Upper lobe of left lung (tissue), 6 donors: ENCODE measurements around the gene HAUS3. TPM values are rescaled to one million over a fixed set of nuclear protein-coding genes. Genes with fewer than 3 reads are reported as not detected.
A peak's percentile ranks its signal among the peaks of the same experiment; 100 is the strongest.

Experiments
- ATAC-seq, 2 donors: fragments of 200-7000 bp; cut with Tn5 transposase; one replicate each; pipeline ENCODE4 v1.9.1; 2022; ENCODE audit warnings: mild to moderate bottlenecking in 2 of 2, moderate library complexity in 2 of 2; ENCODE audit not compliant: low FRiP score in 2 of 2
- DNase-seq, 2 donors: peaks; one replicate each; pipeline ENCODE4 v3.0.0-alpha.2; 2019 to 2020
- H3K27ac ChIP-seq, 4 donors: fragments of 200-600 bp; sonication (generic); one replicate each; pipeline ENCODE4 v1.5.1; 2016 to 2019
- H3K27me3 ChIP-seq, 4 donors: fragments of 200-600 bp; sonication (generic); one replicate each; pipeline ENCODE4 v1.5.1; 2017 to 2019
- H3K36me3 ChIP-seq, 4 donors: fragments of 200-600 bp; sonication (generic); one replicate each; pipeline ENCODE4 v1.5.1; 2016 to 2019
- H3K4me1 ChIP-seq, 4 donors: fragments of 200-600 bp; sonication (generic); one replicate each; pipeline ENCODE4 v1.5.1; 2018 to 2019
- H3K4me3 ChIP-seq, 4 donors: fragments of 200-600 bp; sonication (generic); one replicate each; pipeline ENCODE4 v1.5.1; 2017 to 2019; ENCODE audit warnings: mild to moderate bottlenecking in 2 of 4, moderate library complexity in 1 of 4
- H3K9me3 ChIP-seq, 4 donors: fragments of 200-600 bp; sonication (generic); one replicate each; pipeline ENCODE4 v1.5.1; 2018 to 2019
- CTCF ChIP-seq, 6 experiments: fragments of 450-650 bp in 4 of 6; fragments of 200-600 bp in 2 of 6; sonication (generic) in 2 of 6; IDR thresholded peaks; one replicate each; pipeline ENCODE4 v1.5.1; 2016 to 2019; ENCODE audit warnings: antibody characterized with exemption in 6 of 6
- EP300 ChIP-seq, 4 donors: sonication (generic); formaldehyde crosslinking; IDR thresholded peaks; one replicate each; pipeline ENCODE4 v1.5.1; 2017; ENCODE audit warnings: antibody characterized with exemption in 4 of 4, control low read depth in 2 of 4
- POLR2A ChIP-seq, 4 donors: fragments of 450-650 bp; IDR thresholded peaks; one replicate each; pipeline ENCODE4 v1.5.1; 2016 to 2017; ENCODE audit warnings: antibody characterized with exemption in 4 of 4, mild to moderate bottlenecking in 2 of 4
- POLR2AphosphoS5 ChIP-seq, 2 donors: sonication (generic); formaldehyde crosslinking; IDR thresholded peaks; one replicate each; pipeline ENCODE4 v1.5.1; 2017; ENCODE audit warnings: antibody characterized with exemption in 2 of 2
- WGBS, 2 donors: methylation state at CpG; one replicate each; pipeline ENCODE4 v1.1.5; 2017 to 2018; 5-methylcytosine and 5-hydroxymethylcytosine counted together
- total RNA-seq, 6 donors: library from RNA; depleted of rRNA in 4 of 6; stranded (reverse); fragments of >200 nt in 4 of 6; gene quantifications; one replicate each; pipeline versions ENCODE4 v1.1.0 to v1.2.1, GENCODE V29; 2016 to 2021
- donor health status: DM: no; HTN: no; CAD: no; lungs with moderate emphysema.
- donor health status: DM: no; HTN: yes; CAD: no; lungs with severe emphysema.

The HAUS3 gene
- total RNA-seq: 10 to 100 TPM in 5 of 6 donors, 1 to 10 TPM in 1; 8.2 to 21.0 (median 12.5) TPM

GRCh38 chr4:2241410-2242353, at the start of gene HAUS3, which contains the start of gene POLN:
Gene HAUS3, minus strand, starts transcription at chr4:2242121. Its CDS starts 1,175 bp downstream, at chr4:2240946.
Gene POLN, minus strand, starts transcription at chr4:2242121. Its CDS starts 12,890 bp downstream, at chr4:2229231.
- Histone ChIP-seq H3K4me1 (peaks cover 53 to 78% (median 63%) of the 10 kb centered on the region in 4 donors), H3K9me3 (no peaks in the 10 kb centered on the region), H3K4me3 (peak within 1 kb of the TSS; percentile 84 to 100 (median 95)), H3K36me3 (peaks cover 0 to 3% (median 0%) of the 10 kb centered on the region in 4 donors), H3K27ac (peak within 1 kb of the TSS; percentile 82 to 90 (median 85)), H3K27me3 (no peaks in the 10 kb centered on the region)
- WGBS, 2 donors: 0 to 1% methylated on average over 18 to 47 of the region's 88 CpGs
- DNase-seq (peak; percentile 99), ATAC-seq (peak; percentile 99)
- TF ChIP-seq POLR2AphosphoS5 (IDR thresholded peaks at IDR 0.05) (peak; percentile 82 to 97), CTCF (IDR thresholded peaks at IDR 0.05) (peak in 1 of 6 experiments; percentile 2), EP300 (IDR thresholded peaks at IDR 0.05) (no peak), POLR2A (IDR thresholded peaks at IDR 0.05) (peak in 3 of 4 donors; percentile 43 to 92 (median 75))

- Histone ChIP-seq H3K4me1 (peaks cover 0 to 5% (median 0%) of the 10 kb centered on the region in 4 donors), H3K9me3 (no peaks in the 10 kb centered on the region), H3K36me3 (no peaks in the 10 kb centered on the region), H3K27me3 (no peaks in the 10 kb centered on the region), H3K27ac (peak overlapping the region in 1 of 4 donors; percentile 15), H3K4me3 (no peak overlapping the region)
- 62% methylated on average over 19 to 24 of the region's 24 CpGs for WGBS, 2 donors
- ATAC-seq: peak in 1 of 2 donors; percentile 5
- TF ChIP-seq CTCF (IDR thresholded peaks at IDR 0.05) (no peak), EP300 (IDR thresholded peaks at IDR 0.05) (no peak), POLR2AphosphoS5 (IDR thresholded peaks at IDR 0.05) (no peak), POLR2A (IDR thresholded peaks at IDR 0.05) (no peak)
- DNase-seq: peak in 1 of 2 donors; percentile 36
These were observed 49.2 kb upstream of the HAUS3 start for GRCh38 chr4:2290974-2291704.

GRCh38 chr4:2290488-2290887, 48.6 kb upstream of the HAUS3 start:
- WGBS, 2 donors: 88 to 89% methylated on average over 1 to 9 of the region's 9 CpGs
- H3K36me3 ChIP-seq: no peaks in the 10 kb centered on the region
- H3K9me3 ChIP-seq: no peaks in the 10 kb centered on the region
- no peak for TF ChIP-seq POLR2AphosphoS5 (IDR thresholded peaks at IDR 0.05)
- no peak for TF ChIP-seq EP300 (IDR thresholded peaks at IDR 0.05)
- TF ChIP-seq CTCF (IDR thresholded peaks at IDR 0.05): no peak
- TF ChIP-seq POLR2A (IDR thresholded peaks at IDR 0.05): no peak
- peaks cover 0 to 5% (median 0%) of the 10 kb centered on the region in 4 donors for H3K4me1 ChIP-seq
- no peak for ATAC-seq
- no peak overlapping the region for H3K27ac ChIP-seq
- peak; percentile 15 to 79 for DNase-seq
- no peak overlapping the region for H3K4me3 ChIP-seq
- no peaks in the 10 kb centered on the region for H3K27me3 ChIP-seq

- Histone ChIP-seq H3K27me3 (no peaks in the 10 kb centered on the region), H3K4me3 (no peak overlapping the region), H3K27ac (no peak overlapping the region), H3K36me3 (no peaks in the 10 kb centered on the region), H3K4me1 (peaks cover 0 to 5% (median 0%) of the 10 kb centered on the region in 4 donors), H3K9me3 (no peaks in the 10 kb centered on the region)
- ATAC-seq (no peak), DNase-seq (peak; percentile 13 to 60)
- TF ChIP-seq POLR2AphosphoS5 (IDR thresholded peaks at IDR 0.05) (no peak), CTCF (IDR thresholded peaks at IDR 0.05) (no peak), POLR2A (IDR thresholded peaks at IDR 0.05) (no peak), EP300 (IDR thresholded peaks at IDR 0.05) (no peak)
- 100% methylated on average over 2 of the region's 11 CpGs; no CpG with 5 or more reads in 1 of the 2 donors for WGBS, 2 donors
These were observed 48.0 kb upstream of the HAUS3 start for GRCh38 chr4:2289955-2290333.
